Endodermal cell (in vitro differentiated cells): ENCODE measurements around the gene RAB7B. TPM values are rescaled to one million over a fixed set of nuclear protein-coding genes. Genes with fewer than 3 reads are reported as not detected.

Experiments used
- DNase-seq: peaks from one replicate; pipeline ENCODE4 v3.0.0-alpha.2; 2017
- H3K27ac ChIP-seq: 2 replicates; pipeline ENCODE4 v1.5.1; 2013; ENCODE audit warnings: mild to moderate bottlenecking, low read depth, low read length, moderate library complexity
- H3K27me3 ChIP-seq: 2 replicates; pipeline ENCODE4 v1.6.1; 2013; ENCODE audit warnings: mild to moderate bottlenecking, low read length, moderate library complexity; ENCODE audit not compliant: insufficient read depth, control insufficient read depth, poor library complexity, severe bottlenecking
- H3K36me3 ChIP-seq: 2 replicates; pipeline ENCODE4 v1.7.0; 2013; ENCODE audit warnings: mild to moderate bottlenecking, low read length, moderate library complexity; ENCODE audit not compliant: control insufficient read depth, insufficient read depth
- H3K4me1 ChIP-seq: one replicate; pipeline ENCODE4 v1.7.0; 2013; ENCODE audit warnings: low read length; ENCODE audit not compliant: control insufficient read depth, insufficient read depth
- H3K4me3 ChIP-seq: 2 replicates; pipeline ENCODE4 v1.5.1; 2013; ENCODE audit warnings: mild to moderate bottlenecking, low read length, moderate library complexity
- H3K9ac ChIP-seq: 2 replicates; pipeline ENCODE4 v1.6.1; 2013; ENCODE audit warnings: mild to moderate bottlenecking, low read length, moderate library complexity; ENCODE audit not compliant: poor library complexity, severe bottlenecking; ENCODE audit errors: extremely low read depth
- H3K9me3 ChIP-seq: 2 replicates; pipeline ENCODE4 v1.6.1; 2013; ENCODE audit warnings: mild to moderate bottlenecking, low read length, moderate library complexity; ENCODE audit not compliant: control insufficient read depth
- H3K27ac Mint-ChIP-seq: 2 replicates; pipeline ENCODE4 v1.8.0; 2020; ENCODE audit warnings: mixed read lengths
- H3K27me3 Mint-ChIP-seq: 2 replicates; pipeline ENCODE4 v1.8.0; 2021; ENCODE audit warnings: mild to moderate bottlenecking, mixed read lengths; ENCODE audit not compliant: insufficient read depth
- H3K36me3 Mint-ChIP-seq: 2 replicates; pipeline ENCODE4 v1.8.0; 2020; ENCODE audit warnings: low read depth, mixed read lengths
- H3K4me1 Mint-ChIP-seq: 2 replicates; pipeline ENCODE4 v1.8.0; 2020; ENCODE audit warnings: mixed read lengths
- H3K4me3 Mint-ChIP-seq: 2 replicates; pipeline ENCODE4 v1.8.0; 2020; ENCODE audit warnings: mild to moderate bottlenecking, moderate library complexity, mixed read lengths
- H3K9me3 Mint-ChIP-seq: 2 replicates; pipeline ENCODE4 v1.8.0; 2020; ENCODE audit warnings: mild to moderate bottlenecking, mixed read lengths
- WGBS, 2 experiments: methylation state at CpG; one replicate each; pipeline versions ENCODE4 v1.1.5 to v1.1.7; 2013; ENCODE audit warnings: missing lambda C conversion rate in 2 of 2, mixed read lengths in 1 of 2; ENCODE audit not compliant: insufficient coverage in 1 of 2, insufficient read length in 1 of 2; 5-methylcytosine and 5-hydroxymethylcytosine counted together
- total RNA-seq, 2 donors: library from RNA; stranded (reverse); fragmentation: NEBNext Ultra II Directional in 1 of 2; extraction: Animal tissue kit (Norgen Biotek cat#: 25700) in 1 of 2; gene quantifications; 2 replicates in 1 of 2; 3 replicates in 1 of 2; pipeline ENCODE4 v1.2.1, GENCODE V29; 2021
- TF ChIP-seq, protein P1 (sequence below): fragments of 200-600 bp; sonication (generic); conservative IDR thresholded peaks from 2 replicates; pipeline ENCODE4 v1.5.0; 2021; ENCODE audit warnings: antibody characterized with exemption, mild to moderate bottlenecking

Gene RAB7B
- total RNA-seq, 2 donors from 2014 or later = not detected

DNA sequence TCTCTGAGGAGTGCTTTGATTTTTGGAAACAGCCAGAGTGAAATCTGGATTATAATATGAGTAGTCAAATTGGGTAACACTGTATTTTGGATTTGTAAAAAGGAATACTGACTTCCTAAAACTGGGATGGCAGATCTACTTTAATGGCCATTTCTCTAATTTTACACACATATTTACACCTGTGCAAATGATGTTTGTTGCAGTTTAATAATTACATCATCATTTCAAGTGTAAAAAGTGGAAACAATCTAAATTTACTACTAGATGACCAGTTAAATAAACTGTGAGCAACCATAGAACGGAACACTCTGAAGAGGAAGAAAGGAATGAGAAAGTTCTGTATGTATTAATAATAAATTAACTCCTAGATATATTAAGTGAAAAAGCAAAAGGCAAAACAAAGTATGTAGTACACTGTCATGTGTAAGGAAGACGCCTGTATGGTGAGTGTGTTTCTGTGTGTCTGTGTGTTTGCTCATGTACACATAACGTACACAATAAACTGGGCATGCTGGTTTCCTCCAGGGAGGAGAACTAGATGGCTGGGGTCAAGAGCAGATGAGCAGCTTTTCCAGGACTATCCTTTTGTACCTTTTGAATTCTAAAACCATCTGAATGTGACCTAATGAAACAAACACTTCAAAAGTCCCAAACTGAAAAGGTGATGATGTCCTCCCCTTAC is 46.9 kb upstream of the RAB7B start:
- DNase-seq = no peak
- H3K4me3 Mint-ChIP-seq = no peak overlapping the region
- peaks cover 6% of the 10 kb centered on the region for H3K9me3 Mint-ChIP-seq
- H3K4me1 Mint-ChIP-seq = peaks cover 10% of the 10 kb centered on the region
- 94 to 96% methylated on average over 2 of the region's 3 CpGs for WGBS, 2 experiments
- Histone ChIP-seq H3K27me3 (no peaks in the 10 kb centered on the region), H3K9me3 (no peaks in the 10 kb centered on the region), H3K36me3 (no peaks in the 10 kb centered on the region), H3K27ac (no peak overlapping the region), H3K4me1 (peaks cover 3% of the 10 kb centered on the region), H3K9ac (no peak overlapping the region), H3K4me3 (no peak overlapping the region)
- no peaks in the 10 kb centered on the region for H3K27me3 Mint-ChIP-seq
- peaks cover 4% of the 10 kb centered on the region for H3K36me3 Mint-ChIP-seq
- no peak overlapping the region for H3K27ac Mint-ChIP-seq
- TF ChIP-seq, protein P1, sequence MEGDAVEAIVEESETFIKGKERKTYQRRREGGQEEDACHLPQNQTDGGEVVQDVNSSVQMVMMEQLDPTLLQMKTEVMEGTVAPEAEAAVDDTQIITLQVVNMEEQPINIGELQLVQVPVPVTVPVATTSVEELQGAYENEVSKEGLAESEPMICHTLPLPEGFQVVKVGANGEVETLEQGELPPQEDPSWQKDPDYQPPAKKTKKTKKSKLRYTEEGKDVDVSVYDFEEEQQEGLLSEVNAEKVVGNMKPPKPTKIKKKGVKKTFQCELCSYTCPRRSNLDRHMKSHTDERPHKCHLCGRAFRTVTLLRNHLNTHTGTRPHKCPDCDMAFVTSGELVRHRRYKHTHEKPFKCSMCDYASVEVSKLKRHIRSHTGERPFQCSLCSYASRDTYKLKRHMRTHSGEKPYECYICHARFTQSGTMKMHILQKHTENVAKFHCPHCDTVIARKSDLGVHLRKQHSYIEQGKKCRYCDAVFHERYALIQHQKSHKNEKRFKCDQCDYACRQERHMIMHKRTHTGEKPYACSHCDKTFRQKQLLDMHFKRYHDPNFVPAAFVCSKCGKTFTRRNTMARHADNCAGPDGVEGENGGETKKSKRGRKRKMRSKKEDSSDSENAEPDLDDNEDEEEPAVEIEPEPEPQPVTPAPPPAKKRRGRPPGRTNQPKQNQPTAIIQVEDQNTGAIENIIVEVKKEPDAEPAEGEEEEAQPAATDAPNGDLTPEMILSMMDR = no peak

DNA sequence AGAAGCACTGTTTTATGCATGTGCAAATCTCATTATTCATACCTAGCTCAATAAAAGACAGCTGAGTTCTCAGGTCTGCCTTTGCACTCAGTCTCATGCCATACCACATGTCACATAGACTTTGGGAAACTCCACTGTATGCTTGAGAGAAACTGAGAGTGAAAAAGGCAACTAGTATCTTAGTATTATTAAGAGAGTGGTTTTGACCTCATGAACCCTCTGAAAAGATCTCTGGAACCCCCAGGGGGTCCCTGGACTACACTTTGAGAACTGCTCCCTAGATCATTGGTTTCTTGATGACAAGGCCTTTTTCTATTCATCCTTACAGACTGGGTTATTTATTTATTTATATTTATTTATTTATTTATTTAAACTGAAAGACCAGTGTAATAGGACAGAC is 46.1 kb upstream of the RAB7B start:
- peaks cover 4% of the 10 kb centered on the region for H3K36me3 Mint-ChIP-seq
- H3K27ac Mint-ChIP-seq = no peak overlapping the region
- Histone ChIP-seq H3K4me3 (no peak overlapping the region), H3K27ac (no peak overlapping the region), H3K9me3 (no peaks in the 10 kb centered on the region), H3K4me1 (peaks cover 3% of the 10 kb centered on the region), H3K27me3 (no peaks in the 10 kb centered on the region), H3K36me3 (no peaks in the 10 kb centered on the region), H3K9ac (no peak overlapping the region)
- peaks cover 10% of the 10 kb centered on the region for H3K4me1 Mint-ChIP-seq
- H3K27me3 Mint-ChIP-seq = no peaks in the 10 kb centered on the region
- DNase-seq = no peak
- H3K4me3 Mint-ChIP-seq = no peak overlapping the region
- H3K9me3 Mint-ChIP-seq = peaks cover 6% of the 10 kb centered on the region
- TF ChIP-seq, protein P1 = no peak

DNA sequence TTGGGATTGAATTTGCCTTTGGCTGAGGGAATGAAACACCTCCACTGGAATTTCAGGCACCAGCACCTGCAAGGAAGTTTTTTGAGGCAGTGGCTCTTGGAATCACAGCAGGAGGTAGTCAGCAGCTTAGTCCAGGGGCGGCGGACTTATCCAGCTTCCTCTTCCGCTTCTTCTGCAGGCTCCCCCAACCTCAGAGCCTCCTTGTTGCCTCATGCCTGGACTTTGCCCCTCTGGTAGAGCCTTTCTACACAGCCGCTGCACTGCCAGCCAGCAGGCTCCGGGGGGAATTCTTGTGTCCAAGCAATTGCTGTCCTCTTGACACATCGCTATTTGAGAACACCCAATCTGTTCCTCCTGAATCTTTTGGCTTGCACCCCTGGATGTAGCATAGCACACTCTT is 45.4 kb upstream of the RAB7B start:
- Histone ChIP-seq H3K27me3 (no peaks in the 10 kb centered on the region), H3K36me3 (no peaks in the 10 kb centered on the region), H3K9me3 (no peaks in the 10 kb centered on the region), H3K9ac (no peak overlapping the region), H3K4me3 (no peak overlapping the region), H3K4me1 (peaks cover 3% of the 10 kb centered on the region), H3K27ac (no peak overlapping the region)
- TF ChIP-seq, protein P1 = no peak
- Mint-ChIP-seq H3K4me1 (peaks cover 10% of the 10 kb centered on the region), H3K36me3 (peaks cover 4% of the 10 kb centered on the region), H3K27me3 (no peaks in the 10 kb centered on the region), H3K27ac (no peak overlapping the region), H3K9me3 (peaks cover 5% of the 10 kb centered on the region), H3K4me3 (no peak overlapping the region)
- no peak for DNase-seq
- WGBS, 2 experiments = 83 to 85% methylated on average over 6 of the region's 6 CpGs
